HepG2 (cell line): Measurements from ENCODE around the gene ANKRD40. TPM values are rescaled to one million over a fixed set of nuclear protein-coding genes. Genes with fewer than 3 reads are reported as not detected.

Source experiments
- BCLAF1 ChIP-seq: fragments of 450-650 bp; IDR thresholded peaks from 2 replicates; pipeline ENCODE4 v1.6.1; 2017; ENCODE audit warnings: mild to moderate bottlenecking
- MXD1 ChIP-seq: sonication (generic); formaldehyde crosslinking; IDR thresholded peaks from 2 replicates; pipeline ENCODE4 v1.4.0; 2020; ENCODE audit warnings: mild to moderate bottlenecking, missing genetic modification reagents
- NCOA5 ChIP-seq: sonication (generic); formaldehyde crosslinking; IDR thresholded peaks from 2 replicates; pipeline ENCODE4 v1.4.0; 2020; ENCODE audit warnings: missing genetic modification reagents
- REPIN1 ChIP-seq: sonication (generic); formaldehyde crosslinking; IDR thresholded peaks from 2 replicates; pipeline ENCODE4 v1.8.0; 2022; ENCODE audit warnings: missing genetic modification reagents, low read depth, mild to moderate bottlenecking, borderline replicate concordance
- THYN1 ChIP-seq: sonication (generic); formaldehyde crosslinking; IDR thresholded peaks from 2 replicates; pipeline ENCODE4 v1.8.1; 2023; ENCODE audit warnings: low read depth, mild to moderate bottlenecking, moderate library complexity, missing genetic modification reagents, borderline replicate concordance
- ZBTB7A ChIP-seq: sonication (generic); formaldehyde crosslinking; IDR thresholded peaks from 2 replicates; pipeline ENCODE4 v1.8.0; 2022; ENCODE audit warnings: mild to moderate bottlenecking, missing genetic modification reagents
- ZNF124 ChIP-seq: sonication (generic); formaldehyde crosslinking; IDR thresholded peaks from 2 replicates; pipeline ENCODE4 v1.4.0; 2020; ENCODE audit warnings: missing genetic modification reagents
- ZNF260 ChIP-seq: sonication (generic); formaldehyde crosslinking; IDR thresholded peaks from 2 replicates; pipeline ENCODE4 v1.4.0; 2020; ENCODE audit warnings: missing genetic modification reagents, low read depth, mild to moderate bottlenecking, borderline replicate concordance
- ZNF280D ChIP-seq: sonication (generic); formaldehyde crosslinking; IDR thresholded peaks from 2 replicates; pipeline ENCODE4 v1.5.1; 2020; ENCODE audit warnings: mild to moderate bottlenecking, missing genetic modification reagents
- ZNF407 ChIP-seq: sonication (generic); formaldehyde crosslinking; IDR thresholded peaks from one replicate; pipeline ENCODE4 v1.5.1; 2020; ENCODE audit warnings: mild to moderate bottlenecking, missing genetic modification reagents; ENCODE audit errors: not compliant biosample characterization
- ZNF761 ChIP-seq: sonication (generic); formaldehyde crosslinking; conservative IDR thresholded peaks from 2 replicates; pipeline ENCODE4 v1.4.0; 2020; ENCODE audit warnings: mild to moderate bottlenecking, missing genetic modification reagents
- polyA plus RNA-seq, 8 experiments: library from polyadenylated mRNA; depleted of rRNA in 3 of 8; stranded (reverse) in 7 of 8; unstranded in 1 of 8; fragments of >200 nt; fragmentation: Illumina TruSeq in 4 of 8; extraction: Trizol in 4 of 8; gene quantifications; 2 replicates each; pipeline versions ENCODE4 v1.2.1 to v1.2.3, GENCODE V29; 2011 to 2016; ENCODE audit warnings: low read depth in 4 of 8, missing spikeins in 1 of 8, mixed read lengths in 1 of 8; ENCODE audit not compliant: insufficient read depth in 1 of 8
- total RNA-seq, 5 experiments: library from RNA; depleted of rRNA; stranded (reverse); fragments of >200 nt; fragmentation: Illumina TruSeq; extraction: Trizol; gene quantifications; 2 replicates each; pipeline ENCODE4 v1.2.3, GENCODE V29; 2016; ENCODE audit warnings: low read depth in 1 of 5

The ANKRD40 gene
- total and polyA plus RNA-seq, 2 of the 13 experiments (the other 11 are each of a cell fraction or from before 2014, with no cell fraction given): 35.0 to 46.4 TPM

- TF ChIP-seq ZNF761 (no peak), ZNF280D (CRISPR knock-in tag) (no peak), ZNF260 (CRISPR knock-in tag) (no peak), BCLAF1 (no peak), ZNF407 (no peak), MXD1 (CRISPR knock-in tag) (no peak), NCOA5 (CRISPR knock-in tag) (no peak), ZNF124 (CRISPR knock-in tag) (no peak), REPIN1 (CRISPR knock-in tag) (no peak; the same call in 1 of the 2 replicates), THYN1 (CRISPR knock-in tag) (no peak), ZBTB7A (CRISPR knock-in tag) (no peak)
Measured at GRCh38 chr17:50661795-50662391, 45.8 kb downstream of the ANKRD40 start (continued).
